Naive thymus-derived CD4-positive, alpha-beta T cell (primary cell): ENCODE data around the gene TBC1D16. TPM values are rescaled to one million over a fixed set of nuclear protein-coding genes. Genes with fewer than 3 reads are reported as not detected.
"Not testable (repeated sequence)": the region's sequence is repeated elsewhere in the genome, so short reads cannot be mapped to it uniquely, and the experiment has no call there.

Experiments used
- ATAC-seq: fragments of 150-1000 bp; cut with Tn5 transposase; 2 replicates; pipeline ENCODE4 v1.10.0; 2021; ENCODE audit warnings: mild to moderate bottlenecking, moderate library complexity
- CTCF ChIA-PET: fragments of 350-600 bp; sonication (Branson Sonifier 250); formaldehyde crosslinking; loops from one replicate; lab custom pipeline; 2021; ENCODE audit warnings: antibody characterized with exemption; lab: Charles Lee
- POLR2A ChIA-PET: fragments of 350-600 bp; sonication (Branson Sonifier 250); formaldehyde crosslinking; loops from one replicate; lab custom pipeline; 2021; ENCODE audit warnings: antibody characterized with exemption, inconsistent platforms; lab: Charles Lee
- DNase-seq, 9 donors: peaks; one replicate each; pipeline versions ENCODE4 v3.0.0 to v3.0.0-alpha.2; 2020 to 2022; ENCODE audit warnings: mixed read lengths in 1 of 9
- H3K27ac ChIP-seq: one replicate; pipeline ENCODE4 v1.7.0; 2013; ENCODE audit warnings: mild to moderate bottlenecking, low read depth, low read length, moderate library complexity
- H3K27me3 ChIP-seq, 2 donors: one replicate each; pipeline ENCODE4 v1.7.0; 2013; ENCODE audit warnings: low read length in 2 of 2, mild to moderate bottlenecking in 2 of 2, moderate library complexity in 2 of 2; ENCODE audit not compliant: control insufficient read depth in 2 of 2, insufficient read depth in 2 of 2
- H3K36me3 ChIP-seq, 3 experiments: 1 replicate in 2 of 3; 2 replicates in 1 of 3; pipeline ENCODE4 v1.7.0; 2013; ENCODE audit warnings: low read length in 3 of 3, mild to moderate bottlenecking in 3 of 3, moderate library complexity in 1 of 3; ENCODE audit not compliant: insufficient read depth in 3 of 3, control insufficient read depth in 2 of 3
- H3K4me1 ChIP-seq, 2 donors: one replicate each; pipeline ENCODE4 v1.7.0; 2013; ENCODE audit warnings: low read length in 2 of 2, mild to moderate bottlenecking in 2 of 2, moderate library complexity in 1 of 2; ENCODE audit not compliant: control insufficient read depth in 2 of 2, insufficient read depth in 2 of 2
- H3K4me3 ChIP-seq: 2 replicates; pipeline ENCODE4 v1.7.0; 2013; ENCODE audit warnings: mild to moderate bottlenecking, low read length
- H3K9me3 ChIP-seq, 3 experiments: 1 replicate in 2 of 3; 2 replicates in 1 of 3; pipeline ENCODE4 v1.7.0; 2013; ENCODE audit warnings: low read length in 3 of 3; ENCODE audit not compliant: control insufficient read depth in 2 of 3
- H3K27ac Mint-ChIP-seq, 9 donors: one replicate each; pipeline ENCODE4 v1.8.0; 2020 to 2022; ENCODE audit warnings: mixed read lengths in 9 of 9, mild to moderate bottlenecking in 8 of 9, moderate library complexity in 5 of 9, inconsistent platforms in 2 of 9
- H3K27me3 Mint-ChIP-seq, 5 donors: one replicate each; pipeline ENCODE4 v1.8.0; 2021 to 2022; ENCODE audit warnings: mixed read lengths in 5 of 5, mild to moderate bottlenecking in 1 of 5
- H3K36me3 Mint-ChIP-seq, 5 donors: one replicate each; pipeline ENCODE4 v1.8.0; 2020 to 2022; ENCODE audit warnings: mixed read lengths in 5 of 5, mild to moderate bottlenecking in 3 of 5, inconsistent platforms in 1 of 5
- H3K4me1 Mint-ChIP-seq, 7 donors: one replicate each; pipeline ENCODE4 v1.8.0; 2020 to 2022; ENCODE audit warnings: mixed read lengths in 7 of 7, mild to moderate bottlenecking in 3 of 7, inconsistent platforms in 1 of 7
- H3K4me3 Mint-ChIP-seq, 10 donors: one replicate each; pipeline ENCODE4 v1.8.0; 2020 to 2022; ENCODE audit warnings: mild to moderate bottlenecking in 10 of 10, mixed read lengths in 10 of 10, moderate library complexity in 6 of 10, inconsistent platforms in 2 of 10
- H3K9me3 Mint-ChIP-seq, 11 donors: one replicate each; pipeline ENCODE4 v1.8.0; 2020 to 2022; ENCODE audit warnings: mixed read lengths in 11 of 11, mild to moderate bottlenecking in 4 of 11, inconsistent platforms in 1 of 11, moderate library complexity in 1 of 11
- intact Hi-C, 2 donors: fragments of 100-400 bp; cut with micrococcal nuclease; formaldehyde crosslinking; loops; one replicate each; pipeline ENCODE4 v1.15.1; 2023
- polyA plus RNA-seq, 2 donors: library from polyadenylated mRNA; unstranded; fragments of 300-500 nt; fragmentation: Illumina TruSeq; gene quantifications; one replicate each; pipeline ENCODE4 v1.2.3, GENCODE V29; 2021
- total RNA-seq, 6 experiments: library from RNA in 5 of 6; stranded (reverse) in 5 of 6; gene quantifications; 1 replicate in 5 of 6; 2 replicates in 1 of 6; pipeline ENCODE4 v1.2.3 and lab custom pipeline; 2021 to 2026

TBC1D16 gene
- total and polyA plus RNA-seq, 7 experiments from 2014 or later = 0.44 to 2.5 (median 1.2) TPM

DNA sequence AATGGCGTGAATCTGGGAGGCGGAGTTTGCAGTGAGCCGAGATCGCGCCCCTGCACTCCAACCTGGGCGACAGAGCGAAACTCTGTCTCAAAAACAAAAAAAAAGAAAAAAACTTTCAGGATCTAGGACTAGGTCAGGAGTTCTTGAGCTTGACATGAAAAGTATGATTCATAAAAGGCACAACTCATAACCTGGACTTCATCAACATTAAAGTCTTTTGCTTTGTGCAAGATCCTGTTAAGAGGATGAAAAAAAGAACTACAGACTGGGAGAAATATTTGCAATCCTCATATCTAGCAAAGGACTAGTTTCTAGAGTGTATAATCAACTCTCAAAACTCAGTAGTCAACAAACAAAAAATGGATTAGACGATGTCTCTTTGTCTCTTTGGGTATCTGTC lies 40.0 kb downstream of the TBC1D16 start:
- peak overlapping the region; percentile 85 for H3K27ac ChIP-seq
- peaks cover 0 to 2% (median 0%) of the 10 kb centered on the region in 5 donors for H3K27me3 Mint-ChIP-seq
- ChIA-PET CTCF (no interaction called here), POLR2A (interaction anchor here (1.0 to 1.1 kb wide), 2 partner anchors 195 to 903 kb away, joined by 3 read pairs; no protein-coding TSS in a partner anchor)
- no peaks in the 10 kb centered on the region for H3K9me3 Mint-ChIP-seq
- ATAC-seq (no peak), DNase-seq (no peak)
- peaks cover 34 to 70% (median 49%) of the 10 kb centered on the region in 7 donors for H3K4me1 Mint-ChIP-seq
- H3K36me3 ChIP-seq = no peaks in the 10 kb centered on the region
- H3K4me3 ChIP-seq = no peak overlapping the region
- H3K27ac Mint-ChIP-seq = peak overlapping the region; percentile 23 to 99 (median 96)
- H3K4me3 Mint-ChIP-seq = peak overlapping the region in 1 of 10 donors; percentile 81
- H3K36me3 Mint-ChIP-seq = no peaks in the 10 kb centered on the region
- H3K27me3 ChIP-seq = no peaks in the 10 kb centered on the region
- no peaks in the 10 kb centered on the region for H3K9me3 ChIP-seq
- intact Hi-C loops = loop anchor here in 1 of 2 donors (2.0 to 10.0 kb wide), 2 partner anchors 265 to 921 kb away; partner anchors contain the start of genes ENGASE and RNF213
- peaks cover 42 to 51% of the 10 kb centered on the region in 2 donors for H3K4me1 ChIP-seq

DNA sequence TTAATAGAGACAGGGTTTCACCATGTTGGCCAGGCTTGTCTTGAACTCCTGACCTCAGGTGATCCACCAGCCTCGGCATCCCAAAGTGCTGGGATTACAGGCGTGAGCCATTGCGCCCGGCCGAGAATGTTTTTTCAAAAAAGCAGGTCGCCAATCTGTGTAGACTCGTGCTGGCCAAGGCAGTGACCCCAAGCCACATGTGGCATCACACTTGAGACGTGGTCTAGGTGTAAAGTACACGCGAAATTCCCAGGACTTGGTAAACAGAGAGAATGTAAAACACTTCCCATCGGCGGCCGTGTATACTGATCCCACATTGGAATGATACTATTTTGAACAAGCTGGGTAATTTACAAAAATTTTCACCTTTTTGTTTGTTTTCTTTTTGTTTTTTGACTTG lies 41.1 kb downstream of the TBC1D16 start:
- Mint-ChIP-seq H3K9me3 (no peaks in the 10 kb centered on the region), H3K27ac (peak overlapping the region in 5 of 9 donors; percentile 17 to 56 (median 34)), H3K27me3 (peaks cover 0 to 4% (median 0%) of the 10 kb centered on the region in 5 donors), H3K4me1 (peaks cover 36 to 70% (median 49%) of the 10 kb centered on the region in 7 donors), H3K36me3 (no peaks in the 10 kb centered on the region), H3K4me3 (no peak overlapping the region)
- ATAC-seq (no peak), DNase-seq (no peak)
- CTCF ChIA-PET = interaction anchor here (0.6 to 2.2 kb wide), 5 partner anchors 11 to 248 kb away, joined by 3 to 8 read pairs (median 5); no protein-coding TSS in a partner anchor
- H3K4me3 ChIP-seq = no peak overlapping the region
- H3K27me3 ChIP-seq = no peaks in the 10 kb centered on the region
- no peaks in the 10 kb centered on the region for H3K36me3 ChIP-seq
- intact Hi-C loops = loop anchor here (5.0 to 10.0 kb wide), 3 partner anchors 152 to 920 kb away; partner anchors contain the start of gene ENGASE (in 1 of the 2)
- POLR2A ChIA-PET = interaction anchor here (1.5 to 2.0 kb wide), 2 partner anchors 11 to 155 kb away, joined by 3 to 9 read pairs; partner anchors contain the start of gene CBX4
- H3K9me3 ChIP-seq = no peaks in the 10 kb centered on the region
- peaks cover 42 to 51% of the 10 kb centered on the region in 2 donors for H3K4me1 ChIP-seq
- H3K27ac ChIP-seq = no peak overlapping the region

DNA sequence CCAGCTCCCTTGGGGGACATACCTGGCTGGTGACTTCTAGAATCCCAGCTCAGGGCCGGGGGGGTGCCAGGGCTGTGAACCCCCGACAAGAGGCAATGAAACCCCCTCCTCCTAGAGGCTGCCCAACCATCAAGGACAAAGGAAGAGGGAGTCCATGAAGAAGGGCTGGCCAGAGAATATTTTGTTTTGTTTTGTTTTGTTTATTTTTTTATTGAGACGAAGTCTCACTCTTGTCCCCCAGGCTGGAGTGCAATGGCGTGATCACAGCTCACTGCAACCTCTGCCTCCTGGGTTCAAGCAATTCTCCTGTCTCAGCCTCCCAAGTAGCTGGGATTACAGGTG lies 41.5 kb downstream of the TBC1D16 start:
- H3K27me3 ChIP-seq, ATAC-seq, H3K4me3 ChIP-seq, H3K27ac ChIP-seq, H3K9me3 Mint-ChIP-seq, H3K9me3 ChIP-seq, DNase-seq, H3K36me3 Mint-ChIP-seq, H3K36me3 ChIP-seq, H3K27me3 Mint-ChIP-seq: not testable (repeated sequence)
- peaks cover 42 to 51% of the 10 kb centered on the region in 2 donors for H3K4me1 ChIP-seq
- intact Hi-C loops = loop anchor here (5.0 to 10.0 kb wide), 3 partner anchors 152 to 919 kb away; partner anchors contain the start of gene ENGASE (in 1 of the 2)
- Mint-ChIP-seq H3K4me3 (peak overlapping the region in 1 of 10 donors; percentile 71), H3K4me1 (peaks cover 36 to 70% (median 49%) of the 10 kb centered on the region in 7 donors), H3K27ac (peak overlapping the region in 6 of 9 donors; percentile 41 to 90 (median 85))
- ChIA-PET CTCF (interaction anchor here (0.5 to 2.2 kb wide), 9 partner anchors 11 to 253 kb away, joined by 3 to 11 read pairs (median 6); no protein-coding TSS in a partner anchor), POLR2A (interaction anchor here (0.9 to 2.0 kb wide), 5 partner anchors 9 to 155 kb away, joined by 3 to 9 read pairs (median 3); partner anchors contain the start of gene CBX4)

DNA sequence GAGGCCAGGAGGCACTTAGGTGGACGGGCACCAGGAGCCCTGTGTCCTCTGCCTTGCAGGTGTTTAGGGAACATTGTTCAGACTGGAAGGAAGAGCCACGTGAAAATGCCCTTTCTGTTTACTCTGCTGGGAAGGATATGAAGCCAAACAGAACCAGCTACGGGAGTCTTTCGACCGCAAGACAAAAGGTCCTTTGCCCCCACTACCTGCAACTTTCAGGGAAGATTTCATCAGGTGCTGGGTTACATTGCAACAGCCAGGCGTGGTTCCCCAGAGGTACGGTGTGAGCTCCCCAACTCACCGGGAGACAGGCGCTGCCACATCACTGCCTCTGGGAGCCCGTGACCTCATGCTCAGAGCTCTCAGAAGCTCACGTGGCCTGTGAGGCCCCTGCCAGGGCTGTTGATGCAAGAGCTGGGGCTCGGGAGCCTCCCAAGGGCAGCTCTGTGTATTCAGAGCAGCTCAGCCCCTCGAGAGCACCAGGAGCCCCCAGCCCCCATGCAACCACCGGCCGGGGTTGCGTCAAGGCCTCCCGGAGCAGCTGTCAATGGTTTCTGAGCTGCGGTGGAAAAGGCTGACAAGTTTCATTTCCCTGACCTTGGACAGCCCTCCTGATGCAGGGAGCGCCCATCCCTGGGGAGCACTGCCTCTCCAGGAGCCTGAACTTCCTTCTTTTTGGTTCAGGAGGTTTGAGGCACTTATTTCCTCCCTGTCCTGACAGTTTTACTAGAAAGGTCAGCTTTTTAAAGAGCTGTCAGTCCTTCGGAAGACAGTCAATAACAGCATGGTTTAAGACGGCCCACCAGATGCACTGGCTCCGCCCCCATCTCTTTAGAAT lies 42.1 kb downstream of the TBC1D16 start:
- H3K27ac Mint-ChIP-seq = peak overlapping the region; percentile 41 to 91 (median 83)
- Histone ChIP-seq H3K4me1 (peaks cover 40 to 51% of the 10 kb centered on the region in 2 donors), H3K9me3 (no peaks in the 10 kb centered on the region), H3K4me3 (no peak overlapping the region), H3K27me3 (no peaks in the 10 kb centered on the region), H3K36me3 (no peaks in the 10 kb centered on the region), H3K27ac (peak overlapping the region; percentile 19)
- ChIA-PET CTCF (interaction anchor here (0.5 to 2.2 kb wide), 11 partner anchors 12 to 660 kb away, joined by 3 to 11 read pairs (median 5); no protein-coding TSS in a partner anchor), POLR2A (interaction anchor here (0.6 to 2.0 kb wide), 8 partner anchors 9 to 197 kb away, joined by 3 to 9 read pairs (median 3); partner anchors contain the start of genes CBX4 and CBX8)
- H3K9me3 Mint-ChIP-seq = no peaks in the 10 kb centered on the region
- peaks cover 0 to 4% (median 0%) of the 10 kb centered on the region in 5 donors for H3K27me3 Mint-ChIP-seq
- no peaks in the 10 kb centered on the region for H3K36me3 Mint-ChIP-seq
- peak in 4 of 9 donors; percentile 23 to 59 (median 36) for DNase-seq
- no peak for ATAC-seq
- intact Hi-C loops = loop anchor here (2.0 to 10.0 kb wide), 5 partner anchors 15 to 919 kb away; partner anchors contain the start of gene ENGASE (in 1 of the 2)
- peaks cover 35 to 67% (median 48%) of the 10 kb centered on the region in 7 donors for H3K4me1 Mint-ChIP-seq
- peak overlapping the region; percentile 28 to 86 (median 82) for H3K4me3 Mint-ChIP-seq

DNA sequence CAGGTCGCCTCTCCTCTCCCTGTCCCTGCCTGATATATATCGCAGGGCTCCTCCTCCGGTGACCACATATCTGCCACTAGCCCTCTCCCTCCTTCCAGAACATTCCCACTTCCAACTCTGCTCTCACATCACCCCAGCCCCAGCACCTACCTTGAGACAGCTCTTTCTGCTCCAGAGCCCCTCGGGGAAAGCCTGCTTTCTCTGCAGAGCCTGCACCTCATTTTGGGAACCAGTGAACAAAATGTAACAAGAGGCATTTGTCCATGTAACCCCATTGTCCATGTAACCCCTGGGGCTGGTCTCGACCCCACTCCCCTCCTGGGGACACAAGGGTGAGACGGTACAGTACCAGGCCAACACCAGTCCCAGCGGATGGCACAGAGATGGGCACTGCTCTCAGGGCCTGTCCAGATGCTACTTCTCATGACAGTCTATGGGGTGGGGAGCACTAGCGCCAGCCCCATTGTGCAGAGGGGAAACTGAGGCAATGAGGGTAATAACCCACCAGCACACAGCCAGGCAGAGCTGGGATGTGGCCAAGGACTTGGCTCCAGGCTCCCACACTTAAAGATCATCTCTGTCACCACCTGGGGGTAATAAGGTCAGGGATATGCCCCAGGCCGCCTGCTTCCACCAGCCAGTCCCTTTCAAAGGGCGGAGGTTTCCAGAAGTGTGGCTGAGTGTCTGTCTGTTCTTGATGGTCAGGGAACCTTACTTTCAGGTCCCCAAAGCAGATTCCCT lies 42.9 kb downstream of the TBC1D16 start:
- Histone ChIP-seq H3K9me3 (no peaks in the 10 kb centered on the region), H3K4me3 (peak overlapping the region; percentile 56), H3K27me3 (no peaks in the 10 kb centered on the region), H3K36me3 (no peaks in the 10 kb centered on the region), H3K4me1 (peaks cover 36 to 46% of the 10 kb centered on the region in 2 donors), H3K27ac (peak overlapping the region; percentile 51)
- Mint-ChIP-seq H3K9me3 (no peaks in the 10 kb centered on the region), H3K4me3 (peak overlapping the region; percentile 68 to 87 (median 83)), H3K27ac (peak overlapping the region; percentile 41 to 93 (median 88)), H3K4me1 (peaks cover 31 to 59% (median 44%) of the 10 kb centered on the region in 7 donors), H3K27me3 (peaks cover 0 to 4% (median 0%) of the 10 kb centered on the region in 5 donors), H3K36me3 (no peaks in the 10 kb centered on the region)
- ChIA-PET POLR2A (interaction anchor here (0.6 to 2.0 kb wide), 10 partner anchors 10 to 217 kb away, joined by 3 to 9 read pairs (median 4); partner anchors contain the start of genes CBX4 and CBX8), CTCF (interaction anchor here (1.0 to 2.2 kb wide), 8 partner anchors 13 to 254 kb away, joined by 3 to 11 read pairs (median 6); no protein-coding TSS in a partner anchor)
- no peak for ATAC-seq
- no peak for DNase-seq
- intact Hi-C loops = loop anchor here (2.0 to 10.0 kb wide), 5 partner anchors 16 to 918 kb away; partner anchors contain the start of gene ENGASE (in 1 of the 2)
